Activated gamma-delta T cell (primary cell): Measurements from ENCODE around the gene PYGM.

ENCODE experiments used
- DNase-seq: peaks from one replicate; lab custom pipeline; 2025; lab: John Stamatoyannopoulos, UW

PYGM gene

GRCh38 chr11:64767344-64768299, 7.8 kb upstream of the PYGM start:
- DNase-seq: no peak

DNA sequence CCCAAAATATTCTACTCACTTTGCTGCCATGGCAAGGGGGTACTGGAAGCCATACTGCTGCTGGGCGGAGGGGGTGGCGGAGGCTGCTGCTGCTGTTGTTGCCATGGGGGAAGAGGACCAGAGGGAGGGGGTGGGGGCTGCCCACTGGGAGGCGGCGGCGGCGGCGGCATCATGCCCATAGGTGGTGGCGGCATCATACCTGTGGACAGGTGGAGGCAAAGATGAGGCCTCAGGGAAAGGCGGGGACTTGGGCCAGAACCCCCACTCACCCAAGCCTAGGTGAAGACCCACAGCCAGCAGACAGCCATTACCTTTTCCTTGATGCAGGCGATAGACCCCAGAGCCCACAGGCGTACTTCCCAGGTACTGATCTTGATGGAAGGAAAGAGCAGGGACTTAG, 7.1 kb upstream of the PYGM start:
- DNase-seq: no peak

GRCh38 chr11:64765851-64766665, 6.3 kb upstream of the PYGM start:
- no peak for DNase-seq

DNA sequence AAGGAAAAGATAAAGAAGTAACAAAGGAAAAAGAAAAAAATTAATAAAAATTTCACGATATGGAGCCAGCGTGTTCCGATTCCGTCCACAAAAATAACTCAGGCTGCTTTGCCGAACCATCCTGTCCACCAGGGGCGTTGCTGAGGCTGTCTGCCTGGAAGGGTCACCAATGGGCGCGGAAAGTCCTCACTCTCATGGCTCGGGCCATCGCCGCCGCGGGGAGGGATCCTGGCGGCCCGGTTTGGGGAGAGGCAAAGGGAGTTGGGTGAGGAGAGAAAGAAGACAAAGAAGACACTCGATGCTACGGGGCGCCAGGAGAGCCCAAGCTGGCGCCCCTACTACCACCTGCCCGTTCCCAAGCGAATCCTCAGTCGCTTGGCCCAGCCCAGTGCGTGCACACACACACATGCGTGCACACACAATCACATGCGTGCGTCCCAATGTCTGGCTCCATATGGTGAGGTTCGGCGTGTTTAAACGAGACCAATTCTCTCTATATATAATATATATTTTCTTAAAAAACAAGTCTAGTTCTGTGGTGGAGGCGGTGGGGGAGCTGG, 5.6 kb upstream of the PYGM start:
- no peak for DNase-seq

DNA sequence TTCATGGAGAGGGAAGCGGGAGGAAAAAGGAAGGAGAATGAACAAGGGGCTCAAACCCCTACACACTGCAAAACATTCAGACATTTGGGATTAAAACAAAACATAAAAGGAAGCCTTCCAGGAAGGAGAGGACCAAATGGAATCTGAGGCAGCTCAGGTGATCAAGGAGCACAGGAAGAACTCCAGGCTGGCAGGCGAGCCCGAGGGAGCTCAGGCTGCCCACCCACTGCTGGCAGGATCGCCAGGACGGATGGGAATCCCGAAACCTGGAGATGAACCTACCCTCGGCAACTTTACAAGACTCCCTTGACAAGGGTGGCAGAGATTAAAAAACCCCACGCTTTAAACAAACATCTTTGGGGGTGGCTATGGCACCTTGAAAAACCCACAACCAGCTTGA, 5.0 kb upstream of the PYGM start:
- DNase-seq: no peak

DNA sequence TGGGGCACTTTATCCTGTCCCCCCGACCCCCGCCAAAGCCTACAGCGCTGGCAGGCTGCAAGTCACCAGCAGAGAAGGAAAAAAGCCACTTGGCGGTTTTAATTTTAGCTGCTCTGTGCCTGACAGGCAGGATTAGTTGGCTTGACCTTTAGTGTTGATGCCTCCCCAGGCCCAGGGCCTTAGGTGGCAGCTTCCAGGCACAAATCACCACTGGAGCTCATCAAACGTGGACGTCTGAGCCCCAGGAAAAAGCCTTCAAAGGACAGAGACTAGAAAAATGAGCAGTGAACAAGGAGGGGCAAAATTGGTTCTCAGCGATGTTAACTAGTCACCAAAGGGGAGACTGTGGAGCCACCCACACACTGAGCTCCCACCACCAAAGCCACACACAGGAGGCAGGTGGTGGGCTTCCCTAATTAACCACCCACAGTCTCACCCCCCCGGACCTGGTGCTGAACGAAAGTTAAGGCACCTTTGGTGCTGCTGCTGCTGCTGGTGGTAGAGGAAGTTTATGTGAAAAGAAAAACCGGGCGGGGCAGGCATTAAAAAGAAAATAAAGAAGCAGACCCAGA, 4.4 kb upstream of the PYGM start:
- DNase-seq: no peak

DNA sequence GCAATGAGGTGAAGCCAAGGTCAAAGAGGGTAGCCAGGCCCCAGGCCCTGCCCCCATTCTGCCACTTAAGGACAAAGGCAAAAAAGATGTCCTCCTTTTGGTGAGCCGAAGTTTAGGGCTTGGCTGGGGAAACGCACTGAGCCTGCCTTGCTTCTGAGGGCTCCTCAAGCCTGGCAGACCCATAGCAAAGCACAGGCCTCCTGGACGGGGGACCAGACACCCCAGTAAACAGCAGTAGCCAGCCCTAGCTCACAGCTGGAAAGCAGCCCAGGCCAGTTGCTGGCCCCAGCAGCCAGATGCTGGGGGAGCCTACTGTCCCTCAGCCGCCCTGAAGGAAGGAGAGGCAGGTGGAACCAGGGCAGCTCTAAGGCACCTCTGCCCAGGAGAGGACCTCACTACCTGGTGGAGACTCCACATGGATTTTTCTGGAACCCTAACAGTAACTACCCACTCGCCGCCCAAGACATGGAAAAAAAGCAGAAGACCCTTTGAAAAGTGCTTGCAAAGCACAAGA, 3.8 kb upstream of the PYGM start:
- no peak for DNase-seq

- no peak for DNase-seq
These were observed 3.1 kb upstream of the PYGM start for GRCh38 chr11:64762674-64763525.

GRCh38 chr11:64762277-64762673, 2.5 kb upstream of the PYGM start:
- DNase-seq: no peak

GRCh38 chr11:64760759-64761420, 1.1 kb upstream of the PYGM start:
- no peak for DNase-seq

- DNase-seq: no peak
These were observed 548 bp downstream of the PYGM start for GRCh38 chr11:64759131-64759721.

DNA sequence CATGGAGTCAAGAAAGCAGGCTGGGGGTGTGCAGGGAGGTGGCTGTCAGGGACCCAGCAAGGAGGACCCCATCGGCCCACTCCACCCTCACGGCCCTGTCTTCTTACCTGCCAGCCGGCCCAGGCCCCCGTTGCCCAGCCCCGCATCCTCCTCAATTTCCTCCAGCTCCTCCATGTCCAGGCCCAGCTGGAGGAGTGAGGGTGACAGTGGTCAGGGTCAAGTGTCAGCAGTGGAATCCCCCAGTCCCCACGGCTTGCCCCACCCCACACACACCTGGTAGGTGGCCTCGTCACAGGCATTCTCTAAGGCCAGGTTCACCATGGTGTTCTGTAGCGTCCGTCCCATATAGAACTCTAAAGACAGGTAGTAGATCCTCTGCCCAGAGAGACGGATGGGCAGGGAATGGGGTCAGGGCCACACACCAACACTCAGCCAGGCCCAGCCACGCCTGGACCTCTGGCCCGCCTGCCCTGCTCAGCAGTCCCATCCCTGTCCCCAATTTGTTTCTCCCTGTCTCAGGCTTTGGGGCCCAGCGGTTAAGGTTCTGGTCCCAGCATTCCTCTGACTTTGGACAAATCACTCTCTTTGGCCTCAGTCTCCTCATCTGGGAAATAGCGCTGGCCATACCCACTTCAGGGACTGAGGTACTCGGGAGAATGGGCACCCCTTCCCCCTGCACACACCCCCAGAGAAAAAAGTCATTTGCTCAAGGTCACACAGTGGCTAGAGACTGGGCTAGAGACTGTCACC, 1.3 kb downstream of the PYGM start:
- DNase-seq: no peak

DNA sequence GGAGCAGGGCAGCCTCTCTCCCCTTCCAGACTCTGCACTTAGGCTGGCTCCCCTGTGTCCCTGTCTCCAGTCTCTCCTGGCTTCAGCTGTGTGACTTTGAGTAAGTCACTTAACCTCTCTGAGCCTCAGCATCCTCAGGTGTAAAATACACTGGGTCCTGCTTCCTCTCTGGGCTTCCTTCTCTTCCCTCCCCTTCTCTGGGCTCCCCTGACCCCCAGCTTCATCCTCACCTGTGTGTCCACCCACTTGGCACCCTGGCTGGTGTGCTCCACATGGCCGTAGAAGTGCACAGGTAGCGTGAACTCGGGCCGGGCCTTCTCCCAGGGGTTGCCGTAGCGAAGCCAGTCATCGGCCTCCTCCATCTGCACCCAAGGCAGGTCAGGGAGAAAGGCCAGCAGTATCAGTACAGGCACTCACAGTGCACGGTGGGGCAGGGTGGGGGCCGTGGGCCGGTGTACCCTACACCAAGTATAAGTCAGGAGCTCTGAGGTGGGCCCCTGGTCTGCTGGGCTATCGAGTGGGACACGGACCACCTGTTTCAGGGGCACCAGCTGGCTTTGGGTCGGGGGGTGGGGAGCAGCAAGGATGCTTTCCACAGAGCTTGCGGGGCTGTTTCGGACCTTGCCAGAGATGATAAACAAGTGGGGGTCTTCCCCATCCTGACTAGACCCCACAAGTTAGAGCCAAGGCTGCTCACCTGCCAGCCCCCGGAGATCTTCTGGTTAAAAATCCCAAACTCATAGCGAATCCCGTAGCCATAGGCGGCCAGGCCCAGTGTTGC, 2.0 kb downstream of the PYGM start:
- DNase-seq: no peak

DNA sequence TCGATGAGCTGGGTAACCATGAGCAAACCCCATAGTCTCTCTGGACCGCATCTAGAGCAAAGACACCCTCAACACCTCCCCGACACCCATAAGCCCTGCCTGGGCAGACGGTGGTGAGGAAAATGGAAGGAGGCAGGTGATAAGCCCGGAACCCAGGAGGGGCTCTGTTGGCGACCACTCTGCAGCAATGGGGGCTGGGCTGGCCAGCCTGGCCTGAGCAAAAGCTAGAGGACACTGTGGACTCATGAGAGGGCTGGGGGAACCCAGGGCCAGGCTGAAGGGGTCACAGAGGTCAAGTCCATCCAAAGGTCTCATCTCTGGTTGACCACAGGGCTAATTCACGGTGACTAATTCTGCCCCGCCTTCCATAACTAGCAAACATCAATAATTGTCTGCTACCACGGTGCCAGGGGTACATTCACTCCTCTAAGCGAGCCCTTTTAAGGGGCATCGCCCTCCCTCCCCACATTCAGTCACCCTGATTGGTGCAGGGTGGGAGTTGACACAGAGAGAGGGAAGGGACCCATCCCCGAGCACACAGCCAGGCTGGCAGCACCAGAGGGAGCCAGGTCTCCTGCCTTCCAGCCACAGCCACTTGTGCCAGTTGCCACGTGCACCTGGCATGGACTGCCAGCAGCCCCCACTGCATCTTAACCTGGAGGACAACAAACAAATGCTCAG, 4.0 kb downstream of the PYGM start:
- DNase-seq: no peak

- no peak for DNase-seq
These were observed 4.7 kb downstream of the PYGM start for GRCh38 chr11:64754919-64755662.

DNA sequence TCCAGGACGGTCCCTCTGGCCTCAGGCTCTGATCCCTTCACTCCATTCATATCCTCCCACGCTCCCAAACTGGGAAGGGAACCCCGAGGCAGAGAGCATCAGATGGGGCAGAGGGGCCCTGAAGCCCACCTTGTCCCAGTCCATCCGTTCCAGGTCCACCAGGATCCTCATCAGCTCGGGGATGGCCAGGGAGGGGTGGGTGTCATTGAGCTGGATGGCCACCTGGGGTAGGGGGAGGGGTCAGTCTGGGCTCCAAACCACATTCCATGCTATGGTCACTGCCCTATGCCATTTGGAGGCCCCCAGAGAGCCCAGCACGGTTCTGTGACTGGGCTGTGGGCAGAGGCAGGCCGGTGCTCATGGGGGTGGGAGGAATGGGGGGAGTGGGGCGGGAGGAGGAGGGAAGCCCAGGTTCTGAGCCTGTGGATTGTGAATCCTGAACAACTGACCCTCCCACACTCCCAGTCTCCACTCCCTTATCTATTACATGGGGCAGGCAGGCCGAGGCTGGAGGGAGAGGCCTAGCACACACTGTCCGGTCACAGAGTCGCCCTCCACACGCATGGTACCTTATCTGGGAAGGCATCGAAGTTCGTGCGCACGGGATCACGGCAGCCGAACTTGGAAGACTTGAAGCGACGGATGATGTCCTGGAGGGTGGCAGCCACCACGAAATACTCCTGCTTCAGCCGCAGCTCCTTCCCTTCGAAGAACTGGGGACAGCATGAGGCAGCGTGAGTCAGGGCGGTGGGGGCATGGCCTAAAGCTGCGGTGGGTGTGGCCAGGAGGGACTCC, 5.5 kb downstream of the PYGM start:
- DNase-seq: no peak
